ENCODE results near the gene LIN9. TPM values are rescaled to one million over a fixed set of nuclear protein-coding genes. Genes with fewer than 3 reads are reported as not detected.

The LIN9 gene
- total RNA-seq, 1 donor from 2014 or later: 6.8 TPM

GRCh38 chr1:226187380-226187779 is 121.6 kb downstream of the LIN9 start:
- Histone ChIP-seq H3K4me1 (ENCODE audit: control insufficient read depth in 3 of 3, insufficient read depth in 3 of 3, low read length in 3 of 3) (peaks cover 13 to 20% (median 18%) of the 10 kb centered on the region in 3 donors), H3K36me3 (ENCODE audit: control insufficient read depth in 3 of 3, insufficient read depth in 3 of 3, low read length in 3 of 3) (no peaks in the 10 kb centered on the region), H3K9me3 (ENCODE audit: control insufficient read depth in 3 of 3, low read length in 3 of 3) (no peaks in the 10 kb centered on the region), H3K27ac (ENCODE audit: low read depth, low read length) (peak overlapping the region; percentile 80), H3K4me3 (ENCODE audit: low read length in 3 of 3) (peak overlapping the region; percentile 79 to 94 (median 84)), H3K9ac (ENCODE audit: low read depth in 1 of 3, low read length in 3 of 3) (peak overlapping the region; percentile 74 to 95 (median 92)), H3K27me3 (ENCODE audit: control insufficient read depth in 3 of 3, insufficient read depth in 3 of 3, low read length in 3 of 3) (no peaks in the 10 kb centered on the region)

GRCh38 chr1:226187019-226187322 is 122.0 kb downstream of the LIN9 start:
- H3K36me3 ChIP-seq (ENCODE audit: control insufficient read depth in 3 of 3, insufficient read depth in 3 of 3, low read length in 3 of 3): no peaks in the 10 kb centered on the region
- peak overlapping the region; percentile 74 to 95 (median 92) for H3K9ac ChIP-seq (ENCODE audit: low read depth in 1 of 3, low read length in 3 of 3)
- peaks cover 17 to 23% (median 22%) of the 10 kb centered on the region in 3 donors for H3K4me1 ChIP-seq (ENCODE audit: control insufficient read depth in 3 of 3, insufficient read depth in 3 of 3, low read length in 3 of 3)
- H3K4me3 ChIP-seq (ENCODE audit: low read length in 3 of 3): peak overlapping the region; percentile 79 to 94 (median 84)
- no peaks in the 10 kb centered on the region for H3K9me3 ChIP-seq (ENCODE audit: control insufficient read depth in 3 of 3, low read length in 3 of 3)
- H3K27me3 ChIP-seq (ENCODE audit: control insufficient read depth in 3 of 3, insufficient read depth in 3 of 3, low read length in 3 of 3): no peaks in the 10 kb centered on the region
- peak overlapping the region; percentile 80 for H3K27ac ChIP-seq (ENCODE audit: low read depth, low read length)

- Histone ChIP-seq H3K9me3 (ENCODE audit: control insufficient read depth in 3 of 3, low read length in 3 of 3) (no peaks in the 10 kb centered on the region), H3K4me3 (ENCODE audit: low read length in 3 of 3) (peak within 1 kb of the TSS; percentile 84 to 94 (median 92)), H3K36me3 (ENCODE audit: control insufficient read depth in 3 of 3, insufficient read depth in 3 of 3, low read length in 3 of 3) (no peaks in the 10 kb centered on the region), H3K4me1 (ENCODE audit: control insufficient read depth in 3 of 3, insufficient read depth in 3 of 3, low read length in 3 of 3) (peaks cover 20 to 26% (median 26%) of the 10 kb centered on the region in 3 donors), H3K27me3 (ENCODE audit: control insufficient read depth in 3 of 3, insufficient read depth in 3 of 3, low read length in 3 of 3) (no peaks in the 10 kb centered on the region), H3K27ac (ENCODE audit: low read depth, low read length) (peak within 1 kb of the TSS; percentile 80), H3K9ac (ENCODE audit: low read depth in 1 of 3, low read length in 3 of 3) (peak within 1 kb of the TSS; percentile 74 to 95 (median 92))
These were observed 122.6 kb downstream of the LIN9 start, which contains the start of gene ACBD3 for GRCh38 chr1:226186124-226187018. TSS of gene ACBD3 (minus strand) at chr1:226186741. CDS start at chr1:226186675, 66 bp downstream.

GRCh38 chr1:226185141-226186036 is 123.6 kb downstream of the LIN9 start:
- Histone ChIP-seq H3K36me3 (ENCODE audit: control insufficient read depth in 3 of 3, insufficient read depth in 3 of 3, low read length in 3 of 3) (no peaks in the 10 kb centered on the region), H3K27ac (ENCODE audit: low read depth, low read length) (peak overlapping the region; percentile 80), H3K9ac (ENCODE audit: low read depth in 1 of 3, low read length in 3 of 3) (peak overlapping the region; percentile 74 to 95 (median 92)), H3K9me3 (ENCODE audit: control insufficient read depth in 3 of 3, low read length in 3 of 3) (no peaks in the 10 kb centered on the region), H3K4me3 (ENCODE audit: low read length in 3 of 3) (peak overlapping the region; percentile 84 to 94 (median 92)), H3K4me1 (ENCODE audit: control insufficient read depth in 3 of 3, insufficient read depth in 3 of 3, low read length in 3 of 3) (peaks cover 20 to 26% (median 26%) of the 10 kb centered on the region in 3 donors), H3K27me3 (ENCODE audit: control insufficient read depth in 3 of 3, insufficient read depth in 3 of 3, low read length in 3 of 3) (no peaks in the 10 kb centered on the region)

GRCh38 chr1:226181996-226182714 is 126.8 kb downstream of the LIN9 start:
- Histone ChIP-seq H3K27me3 (ENCODE audit: control insufficient read depth in 3 of 3, insufficient read depth in 3 of 3, low read length in 3 of 3) (no peaks in the 10 kb centered on the region), H3K9ac (ENCODE audit: low read depth in 1 of 3, low read length in 3 of 3) (peak overlapping the region in 1 of 3 donors; percentile 0), H3K9me3 (ENCODE audit: control insufficient read depth in 3 of 3, low read length in 3 of 3) (no peaks in the 10 kb centered on the region), H3K27ac (ENCODE audit: low read depth, low read length) (peak overlapping the region; percentile 69), H3K4me3 (ENCODE audit: low read length in 3 of 3) (no peak overlapping the region), H3K36me3 (ENCODE audit: control insufficient read depth in 3 of 3, insufficient read depth in 3 of 3, low read length in 3 of 3) (no peaks in the 10 kb centered on the region), H3K4me1 (ENCODE audit: control insufficient read depth in 3 of 3, insufficient read depth in 3 of 3, low read length in 3 of 3) (peaks cover 20 to 26% (median 24%) of the 10 kb centered on the region in 3 donors)

Other genes with a start within 250 kb of the LIN9 start
- gene H3-3A, start 246.4 kb downstream of the LIN9 start, total RNA-seq: 319 TPM
- 41.2 TPM for gene ACBD3, start 122.4 kb downstream of the LIN9 start, total RNA-seq
- not detected for gene MIXL1, start 85.5 kb downstream of the LIN9 start, total RNA-seq
- gene PARP1, start 98.9 kb upstream of the LIN9 start, total RNA-seq: 94.5 TPM
- 2.6 TPM for gene STUM, start 239.6 kb upstream of the LIN9 start, total RNA-seq